ENCODE results near the gene CCL4L2.
"Not testable (repeated sequence)": the region's sequence is repeated elsewhere in the genome, so short reads cannot be mapped to it uniquely, and the experiment has no call there.

Gene CCL4L2

GRCh38 chr17:36195434-36196130, 15.3 kb upstream of the CCL4L2 start:
- no peak for DNase-seq

DNA sequence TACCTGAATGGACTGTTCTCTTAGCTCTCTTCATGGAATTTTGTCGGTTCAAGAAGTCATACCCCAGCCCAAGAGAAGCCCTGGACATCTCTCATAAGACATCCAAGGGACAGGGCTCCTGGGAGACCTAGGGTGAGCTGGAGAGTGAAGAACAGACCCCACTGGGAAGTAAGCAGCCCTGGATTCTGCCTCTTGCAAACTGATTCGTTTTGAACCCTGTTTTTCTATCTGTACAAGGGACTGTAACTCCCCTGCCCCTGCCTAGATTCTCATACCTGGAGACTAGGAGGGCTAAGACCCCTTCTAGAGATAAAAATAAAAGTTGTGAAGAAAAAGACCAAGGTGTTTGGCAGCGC, 14.8 kb upstream of the CCL4L2 start:
- DNase-seq: no peak

- no peak for DNase-seq
These were observed 13.5 kb upstream of the CCL4L2 start for GRCh38 chr17:36197387-36197703.

GRCh38 chr17:36198831-36199465, 11.9 kb upstream of the CCL4L2 start:
- peak; percentile 64 for DNase-seq

DNA sequence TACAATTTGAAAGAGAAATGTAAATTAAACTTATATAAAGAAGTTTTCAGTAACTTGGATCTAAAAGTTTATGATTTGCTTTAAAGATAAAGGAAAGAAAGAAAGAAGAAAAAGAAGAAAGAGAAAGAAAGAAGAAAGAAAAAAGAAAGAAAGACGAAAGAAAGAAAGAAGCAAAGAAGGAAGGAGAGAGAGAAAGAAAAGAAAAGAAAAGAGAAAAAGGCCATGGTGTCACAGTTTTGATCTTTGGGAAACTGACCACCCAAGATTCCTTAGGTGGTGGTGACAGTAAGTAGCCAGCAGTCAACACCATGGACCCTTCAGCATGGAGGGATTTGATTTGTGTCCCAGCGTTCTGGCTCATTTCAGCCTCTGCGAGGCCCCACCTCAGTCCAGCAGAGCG, 9.8 kb upstream of the CCL4L2 start:
- DNase-seq: not testable (repeated sequence)

GRCh38 chr17:36201506-36201905, 9.4 kb upstream of the CCL4L2 start:
- not testable (repeated sequence) for DNase-seq

DNA sequence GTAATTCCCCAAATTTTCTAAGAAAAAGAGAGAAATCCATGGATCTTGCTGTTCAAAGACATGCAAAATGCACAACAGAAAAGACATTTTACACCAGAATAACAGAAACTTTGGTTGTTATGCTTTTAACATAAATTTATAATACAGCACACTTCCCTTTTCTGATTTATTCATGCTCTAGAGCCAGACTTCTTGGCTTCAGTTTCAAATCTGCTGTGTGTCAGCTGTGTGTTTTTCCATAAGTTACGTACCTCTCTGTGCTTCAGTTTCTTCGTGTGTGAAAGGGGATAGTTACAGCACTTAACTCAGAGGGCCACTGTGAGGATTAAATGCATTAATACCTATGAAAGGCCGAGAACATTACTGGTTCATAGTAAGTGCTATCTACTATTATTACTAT, 7.5 kb upstream of the CCL4L2 start:
- no peak for DNase-seq

DNA sequence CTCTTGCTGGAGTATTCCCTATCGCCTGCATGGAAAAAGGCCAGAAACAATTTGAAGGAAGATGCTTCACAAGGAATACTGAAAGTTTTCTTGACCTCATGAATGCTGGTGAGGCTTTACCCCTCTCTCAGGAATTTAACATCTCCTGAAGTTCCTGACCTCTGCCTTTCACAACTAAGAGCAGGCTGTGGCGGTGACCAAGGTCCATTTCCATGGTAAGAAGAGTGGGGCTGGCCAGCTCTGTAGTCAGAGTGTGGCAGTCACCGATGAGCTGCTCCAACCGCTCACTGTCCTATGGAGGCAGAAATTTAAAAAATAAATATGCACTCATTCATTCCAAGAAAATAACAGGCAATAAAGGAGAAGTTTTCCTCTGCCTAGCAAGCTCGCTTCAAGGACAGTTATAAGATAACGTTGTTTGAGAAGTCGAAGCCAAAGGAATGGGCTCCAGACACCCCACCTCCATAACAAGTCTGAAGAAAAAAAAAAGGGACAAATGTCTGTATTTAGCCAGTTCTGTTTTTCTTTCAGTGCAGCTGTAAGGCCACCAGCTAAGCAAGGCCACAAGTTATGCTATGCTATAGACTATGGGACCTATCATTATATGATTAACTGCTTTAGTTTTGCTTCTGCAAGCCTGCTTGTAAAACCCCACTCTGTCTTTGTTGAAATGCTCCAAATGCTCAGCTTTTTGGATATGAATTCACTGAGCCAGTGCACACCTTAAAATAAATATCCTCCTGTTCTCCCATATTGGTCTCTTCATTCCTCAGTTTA, 6.0 kb upstream of the CCL4L2 start:
- DNase-seq: no peak

- no peak for DNase-seq
These were observed 5.0 kb upstream of the CCL4L2 start for GRCh38 chr17:36205637-36206485.

- DNase-seq: not testable (repeated sequence)
These were observed 4.4 kb upstream of the CCL4L2 start for GRCh38 chr17:36206486-36206821.

DNA sequence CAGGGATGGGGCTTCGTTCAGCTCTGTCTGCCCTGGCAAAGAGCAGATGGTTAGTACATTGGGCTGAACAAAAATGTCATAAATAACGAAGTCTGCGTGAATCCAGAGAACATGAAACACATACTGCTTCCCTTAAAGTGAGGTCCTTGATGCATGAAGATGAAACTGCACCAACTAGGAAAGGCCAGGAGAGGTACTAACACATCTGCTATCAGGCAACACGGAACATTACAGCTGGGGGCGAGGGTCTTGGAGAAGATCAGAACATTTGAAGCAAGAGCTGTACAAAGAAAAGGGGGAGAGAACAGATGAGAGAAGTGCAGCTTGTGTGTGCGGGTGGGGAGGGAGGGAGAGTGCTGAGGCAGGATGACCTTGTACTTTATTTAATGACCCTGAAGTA, 3.5 kb upstream of the CCL4L2 start:
- not testable (repeated sequence) for DNase-seq

GRCh38 chr17:36209575-36209974, 1.3 kb upstream of the CCL4L2 start:
- DNase-seq: no peak

- DNase-seq: not testable (repeated sequence)
These were observed 815 bp downstream of the CCL4L2 start for GRCh38 chr17:36211484-36212271.

DNA sequence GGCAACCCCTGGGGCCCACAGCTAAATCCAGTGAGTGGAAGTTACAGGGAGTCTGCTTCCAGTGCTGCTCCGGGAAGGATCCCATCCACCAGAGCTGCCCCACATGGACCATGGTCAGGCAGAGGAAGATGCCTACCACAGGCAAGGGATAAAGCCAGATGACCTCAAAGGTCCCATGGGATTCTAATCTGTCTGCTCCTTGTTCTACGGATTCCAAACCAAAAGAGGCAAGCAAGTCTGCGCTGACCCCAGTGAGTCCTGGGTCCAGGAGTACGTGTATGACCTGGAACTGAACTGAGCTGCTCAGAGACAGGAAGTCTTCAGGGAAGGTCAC, 1.4 kb downstream of the CCL4L2 start:
- DNase-seq: no peak

DNA sequence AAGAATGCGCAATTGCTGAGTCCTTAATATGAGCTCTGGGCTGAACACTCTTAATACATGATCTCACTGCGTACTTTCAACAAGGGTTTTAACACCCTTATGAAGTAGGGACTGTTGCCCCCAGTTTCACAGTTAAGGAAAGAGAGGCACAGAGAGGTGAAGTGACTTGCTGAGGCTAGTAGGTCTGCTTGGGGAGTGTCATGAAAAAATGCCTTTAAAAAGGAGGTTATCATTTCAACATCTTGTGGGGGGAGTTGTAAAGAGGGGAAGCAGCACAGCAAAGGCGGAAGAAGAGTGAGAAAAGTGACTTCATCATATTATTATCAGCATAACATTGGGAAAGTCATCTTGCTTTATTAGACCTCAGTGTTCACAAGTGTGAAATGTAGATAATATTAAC, 2.1 kb downstream of the CCL4L2 start:
- peak; percentile 28 for DNase-seq

DNA sequence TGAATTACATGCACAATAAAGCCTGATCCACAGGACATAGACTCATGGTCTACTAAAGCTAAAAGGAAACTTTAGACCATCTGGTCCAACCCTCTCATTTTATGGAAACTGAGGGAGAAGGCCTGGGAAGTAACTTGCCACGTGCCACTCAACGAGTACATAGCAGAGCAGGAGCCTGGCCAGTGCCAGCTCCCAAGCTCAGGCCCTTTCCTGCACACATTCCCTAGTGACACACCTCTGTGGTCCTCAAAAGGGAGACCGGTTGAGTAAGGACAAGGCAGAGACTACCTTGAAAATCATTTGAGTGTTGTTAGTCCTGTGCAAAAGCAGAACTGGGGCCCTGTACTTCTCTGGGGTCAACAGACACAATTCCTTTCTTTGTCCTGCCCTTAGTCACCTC, 2.8 kb downstream of the CCL4L2 start:
- DNase-seq: no peak

DNA sequence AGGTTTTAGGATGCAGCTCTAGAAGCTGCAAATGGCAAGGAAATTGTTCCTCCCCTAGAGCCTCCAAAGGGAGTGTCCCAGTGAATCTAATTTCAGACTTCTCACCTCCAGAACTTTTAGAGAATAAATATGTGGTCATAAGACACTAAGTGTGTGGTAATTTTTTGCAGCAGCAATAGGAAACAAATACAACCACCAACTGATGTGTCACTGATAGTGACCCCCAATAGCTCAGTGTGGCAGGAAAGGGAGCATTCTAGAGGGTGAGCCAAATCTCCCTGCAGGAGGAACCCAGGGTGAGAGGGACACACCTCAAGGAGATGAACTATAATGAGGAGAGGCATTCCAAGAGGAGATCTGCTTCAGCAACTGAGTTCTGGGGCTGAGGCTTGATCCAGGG, 4.1 kb downstream of the CCL4L2 start:
- no peak for DNase-seq

- DNase-seq: not testable (repeated sequence)
These were observed 4.8 kb downstream of the CCL4L2 start for GRCh38 chr17:36215406-36216308.

GRCh38 chr17:36219556-36219955, 8.7 kb downstream of the CCL4L2 start:
- DNase-seq: not testable (repeated sequence)

- DNase-seq: not testable (repeated sequence)
These were observed 10.1 kb downstream of the CCL4L2 start for GRCh38 chr17:36220737-36221580.
